MCF 10A (cell line): ENCODE results near the gene PTGFRN. TPM values are rescaled to one million over a fixed set of nuclear protein-coding genes. Genes with fewer than 3 reads are reported as not detected.

ENCODE experiments used
- BruUV-seq: library from RNA; stranded (reverse); fragments of 400-500 nt; replicated peaks from 2 replicates; lab custom pipeline; 2021; lab: Mats Ljungman, UMichigan
- CTCF ChIA-PET: fragments of 300-600 bp; sonication (Branson Sonifier 250); formaldehyde crosslinking; extraction: SDS; loops from one replicate; lab custom pipeline; 2021; ENCODE audit warnings: antibody characterized with exemption, inconsistent platforms; lab: Yijun Ruan, JAX
- POLR2A ChIA-PET: fragments of 300-600, 350-650 bp; sonication (Branson Sonifier 250); formaldehyde crosslinking; extraction: SDS; loops from one replicate; lab custom pipeline; 2020; ENCODE audit warnings: antibody characterized with exemption, inconsistent platforms; lab: Yijun Ruan, JAX
- DNase-seq: peaks from one replicate; pipeline ENCODE4 v3.0.0-alpha.2; 2018; ENCODE audit not compliant: unreplicated experiment
- H3K27ac Mint-ChIP-seq: one replicate; pipeline ENCODE4 v1.8.0; 2022; ENCODE audit warnings: mild to moderate bottlenecking, low read depth, mixed read lengths; ENCODE audit not compliant: unreplicated experiment
- H3K27me3 Mint-ChIP-seq: one replicate; pipeline ENCODE4 v1.8.0; 2022; ENCODE audit warnings: mixed read lengths; ENCODE audit not compliant: insufficient read depth, unreplicated experiment
- H3K36me3 Mint-ChIP-seq: one replicate; pipeline ENCODE4 v1.8.0; 2022; ENCODE audit warnings: mild to moderate bottlenecking, moderate library complexity, mixed read lengths; ENCODE audit not compliant: insufficient read depth, unreplicated experiment
- H3K4me1 Mint-ChIP-seq: one replicate; pipeline ENCODE4 v1.8.0; 2022; ENCODE audit warnings: mixed read lengths; ENCODE audit not compliant: insufficient read depth, unreplicated experiment
- H3K4me3 Mint-ChIP-seq: one replicate; pipeline ENCODE4 v1.8.0; 2022; ENCODE audit warnings: mild to moderate bottlenecking, moderate library complexity, mixed read lengths; ENCODE audit not compliant: unreplicated experiment
- H3K9me3 Mint-ChIP-seq: one replicate; pipeline ENCODE4 v1.8.0; 2022; ENCODE audit warnings: mixed read lengths; ENCODE audit not compliant: unreplicated experiment
- intact Hi-C: fragments of 100-400 bp; cut with micrococcal nuclease; formaldehyde crosslinking; loops from 2 replicates; pipeline ENCODE4 v1.14.1; 2022
- total RNA-seq: library from RNA; stranded (reverse); gene quantifications from 2 replicates; pipeline ENCODE4 v1.2.3, GENCODE V29; 2022
- TF ChIP-seq, protein P1 (sequence below): fragments of 200-600 bp; IDR thresholded peaks from one replicate; pipeline ENCODE4 v1.8.0; 2022; ENCODE audit warnings: antibody characterized with exemption, mild to moderate bottlenecking; ENCODE audit not compliant: unreplicated experiment

The PTGFRN gene
- total RNA-seq, 1 experiment from 2014 or later, result 45.2 TPM

DNA sequence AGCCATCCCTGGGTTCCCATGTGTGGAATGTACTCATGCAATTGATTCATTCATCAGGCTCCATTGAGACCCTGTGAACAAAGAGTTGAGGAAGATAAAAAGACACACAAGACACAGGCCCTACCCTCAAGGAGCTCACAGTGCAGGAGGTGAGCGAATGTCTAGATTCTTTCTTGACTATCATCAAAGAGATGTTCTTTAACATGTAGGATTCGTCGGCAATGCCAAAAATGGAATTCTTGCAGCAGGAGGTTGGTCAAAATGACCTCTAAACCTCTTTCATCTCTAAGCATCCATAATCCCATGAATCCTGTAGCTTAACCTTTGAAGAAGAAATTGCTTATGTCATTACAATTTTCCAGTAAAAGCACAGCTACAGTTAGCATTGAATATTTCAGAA, 122.5 kb downstream of the PTGFRN start:
- Mint-ChIP-seq H3K4me3 (no peak overlapping the region), H3K9me3 (no peaks in the 10 kb centered on the region), H3K4me1 (no peaks in the 10 kb centered on the region), H3K27ac (no peak overlapping the region), H3K27me3 (no peaks in the 10 kb centered on the region), H3K36me3 (no peaks in the 10 kb centered on the region)
- intact Hi-C loops, result no loop called here
- BruUV-seq, result no TSS peak
- ChIA-PET CTCF (interaction anchor here (0.8 kb wide), 1 partner anchor 74 kb away, joined by 3 read pairs; no protein-coding TSS in a partner anchor), POLR2A (interaction anchor here (0.6 kb wide), 1 partner anchor 224 kb away, joined by 4 read pairs; no protein-coding TSS in a partner anchor)
- TF ChIP-seq, protein P1, sequence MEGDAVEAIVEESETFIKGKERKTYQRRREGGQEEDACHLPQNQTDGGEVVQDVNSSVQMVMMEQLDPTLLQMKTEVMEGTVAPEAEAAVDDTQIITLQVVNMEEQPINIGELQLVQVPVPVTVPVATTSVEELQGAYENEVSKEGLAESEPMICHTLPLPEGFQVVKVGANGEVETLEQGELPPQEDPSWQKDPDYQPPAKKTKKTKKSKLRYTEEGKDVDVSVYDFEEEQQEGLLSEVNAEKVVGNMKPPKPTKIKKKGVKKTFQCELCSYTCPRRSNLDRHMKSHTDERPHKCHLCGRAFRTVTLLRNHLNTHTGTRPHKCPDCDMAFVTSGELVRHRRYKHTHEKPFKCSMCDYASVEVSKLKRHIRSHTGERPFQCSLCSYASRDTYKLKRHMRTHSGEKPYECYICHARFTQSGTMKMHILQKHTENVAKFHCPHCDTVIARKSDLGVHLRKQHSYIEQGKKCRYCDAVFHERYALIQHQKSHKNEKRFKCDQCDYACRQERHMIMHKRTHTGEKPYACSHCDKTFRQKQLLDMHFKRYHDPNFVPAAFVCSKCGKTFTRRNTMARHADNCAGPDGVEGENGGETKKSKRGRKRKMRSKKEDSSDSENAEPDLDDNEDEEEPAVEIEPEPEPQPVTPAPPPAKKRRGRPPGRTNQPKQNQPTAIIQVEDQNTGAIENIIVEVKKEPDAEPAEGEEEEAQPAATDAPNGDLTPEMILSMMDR, result no peak
- no peak for DNase-seq

DNA sequence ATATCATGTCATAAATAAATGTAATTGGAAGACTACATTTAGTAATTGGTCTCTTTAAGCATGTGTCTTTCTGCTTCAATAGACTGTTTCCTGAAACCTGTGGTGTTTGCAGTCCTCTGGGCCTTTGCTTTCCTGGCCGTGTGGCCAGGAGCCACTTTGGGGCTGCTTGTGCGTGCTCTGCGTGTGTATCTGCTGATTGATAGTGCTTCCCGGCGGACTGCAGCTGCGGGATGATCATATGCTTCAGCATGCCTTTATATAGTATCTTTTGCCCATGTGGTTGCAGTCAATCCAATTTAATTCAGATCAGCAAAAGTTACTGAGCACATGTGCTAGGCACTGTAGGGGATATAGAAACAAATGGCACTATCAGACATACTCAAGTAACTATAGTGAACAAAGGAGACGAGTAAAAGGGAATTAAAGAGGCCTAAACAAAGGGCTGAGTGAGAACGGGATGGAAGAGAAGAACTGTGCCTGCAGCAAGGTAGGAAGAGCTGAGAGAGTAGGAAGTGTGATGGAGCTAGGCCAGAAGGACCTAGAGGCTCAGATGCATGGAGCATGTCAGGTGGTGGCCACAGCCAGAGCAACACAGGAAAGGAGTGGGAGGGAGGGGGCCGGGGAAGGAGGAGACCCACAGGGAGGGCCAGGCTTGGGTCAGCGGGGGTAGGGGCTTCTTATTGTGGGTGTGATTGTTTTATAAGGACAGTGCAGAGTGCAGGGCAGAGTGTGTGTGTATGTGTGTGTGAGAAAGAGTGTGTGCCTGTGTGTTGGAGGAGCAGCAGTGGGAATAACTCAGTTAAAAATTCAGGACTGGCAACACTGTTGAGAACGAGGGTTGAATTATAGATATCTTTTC, 123.2 kb downstream of the PTGFRN start:
- H3K27ac Mint-ChIP-seq, result no peak overlapping the region
- no peak overlapping the region for H3K4me3 Mint-ChIP-seq
- H3K36me3 Mint-ChIP-seq, result no peaks in the 10 kb centered on the region
- ChIA-PET POLR2A (no interaction called here), CTCF (interaction anchor here (0.8 kb wide), 1 partner anchor 75 kb away, joined by 3 read pairs; no protein-coding TSS in a partner anchor)
- no TSS peak for BruUV-seq
- intact Hi-C loops, result no loop called here
- TF ChIP-seq, protein P1, result no peak
- no peak for DNase-seq
- no peaks in the 10 kb centered on the region for H3K9me3 Mint-ChIP-seq
- no peaks in the 10 kb centered on the region for H3K4me1 Mint-ChIP-seq
- no peaks in the 10 kb centered on the region for H3K27me3 Mint-ChIP-seq

DNA sequence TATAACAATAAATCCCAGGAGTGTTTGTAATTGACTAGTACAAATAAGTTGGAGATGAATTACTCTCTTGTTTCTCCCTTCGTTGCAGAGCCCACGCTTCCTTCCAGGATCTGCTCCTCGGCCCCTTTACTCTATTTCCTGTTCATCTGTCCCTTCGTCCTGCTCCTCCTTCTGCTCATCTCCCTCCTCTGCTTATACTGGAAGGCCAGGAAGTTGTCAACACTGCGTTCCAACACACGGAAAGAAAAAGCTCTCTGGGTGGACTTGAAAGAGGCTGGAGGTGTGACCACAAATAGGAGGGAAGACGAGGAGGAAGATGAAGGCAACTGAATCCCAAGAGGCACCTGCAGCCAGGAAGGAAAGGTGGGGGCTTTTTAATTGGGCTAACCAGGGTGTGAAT, 124.1 kb downstream of the PTGFRN start:
- Mint-ChIP-seq H3K27ac (no peak overlapping the region), H3K27me3 (no peaks in the 10 kb centered on the region), H3K9me3 (no peaks in the 10 kb centered on the region), H3K4me1 (no peaks in the 10 kb centered on the region), H3K4me3 (no peak overlapping the region), H3K36me3 (peaks cover 1% of the 10 kb centered on the region)
- ChIA-PET POLR2A (no interaction called here), CTCF (interaction anchor here (0.6 kb wide), 2 partner anchors 25 to 343 kb away, joined by 3 to 4 read pairs; no protein-coding TSS in a partner anchor)
- no peak for DNase-seq
- intact Hi-C loops, result no loop called here
- no TSS peak for BruUV-seq
- TF ChIP-seq, protein P1, result no peak

DNA sequence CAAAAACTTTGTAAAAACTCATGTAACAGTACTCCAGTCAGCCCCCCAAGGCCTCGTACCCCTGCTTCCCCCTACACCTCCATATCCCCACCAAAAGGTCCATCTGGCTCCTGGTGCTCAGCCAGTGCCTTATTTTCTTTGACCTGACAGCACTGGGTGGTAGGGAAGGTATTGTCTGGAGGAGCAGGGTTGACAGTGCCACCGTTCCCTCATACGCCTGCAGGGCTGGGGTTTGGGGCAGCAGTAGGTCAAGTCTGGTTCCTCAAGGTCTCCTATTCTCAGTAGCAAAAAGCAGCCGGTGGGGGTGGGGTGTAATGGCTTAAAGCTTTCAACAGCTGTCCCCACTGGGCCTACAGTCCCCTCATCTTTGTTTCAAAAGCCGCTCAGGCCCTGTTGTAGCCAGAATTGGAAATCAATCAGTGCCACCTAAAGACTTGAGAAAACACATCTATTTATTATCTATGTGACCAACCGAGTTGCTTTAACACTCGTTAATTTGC, 125.1 kb downstream of the PTGFRN start:
- Mint-ChIP-seq H3K27ac (no peak overlapping the region), H3K4me3 (no peak overlapping the region), H3K36me3 (peaks cover 6% of the 10 kb centered on the region), H3K4me1 (no peaks in the 10 kb centered on the region), H3K9me3 (no peaks in the 10 kb centered on the region), H3K27me3 (no peaks in the 10 kb centered on the region)
- TF ChIP-seq, protein P1, result no peak
- intact Hi-C loops, result no loop called here
- no peak for DNase-seq
- BruUV-seq, result no TSS peak
- CTCF ChIA-PET, result interaction anchor here (1.4 kb wide), 1 partner anchor 11 kb away, joined by 4 read pairs; no protein-coding TSS in a partner anchor
- POLR2A ChIA-PET, result no interaction called here
